CD1c-positive myeloid dendritic cell (primary cell): ENCODE data around the gene TWIST2.

ENCODE experiments used
- DNase-seq: peaks from one replicate; pipeline ENCODE4 v3.0.0-alpha.2; 2016; ENCODE audit errors: extremely low spot score

TWIST2 gene

GRCh38 chr2:238955648-238956531 is 108.0 kb downstream of the TWIST2 start:
- no peak for DNase-seq

GRCh38 chr2:238956676-238957075 is 108.8 kb downstream of the TWIST2 start:
- DNase-seq: no peak
